SU-DHL-6 (cell line): ENCODE data around the gene WDR73.

Experiments
- CTCF ChIP-seq: fragments of 200-600 bp; sonication (generic); IDR thresholded peaks from one replicate; pipeline ENCODE4 v1.5.1; 2017; ENCODE audit warnings: antibody characterized with exemption, mild to moderate bottlenecking, low read length, moderate library complexity; ENCODE audit not compliant: insufficient read depth, poor library complexity, severe bottlenecking
- EZH2phosphoT487 ChIP-seq: fragments of 200-600 bp; sonication (generic), shearing (Covaris generic); conservative IDR thresholded peaks from 2 replicates; pipeline ENCODE4 v1.6.1; 2018; ENCODE audit warnings: mild to moderate bottlenecking, antibody characterized with exemption, low read length, moderate library complexity, mixed read lengths

DNA sequence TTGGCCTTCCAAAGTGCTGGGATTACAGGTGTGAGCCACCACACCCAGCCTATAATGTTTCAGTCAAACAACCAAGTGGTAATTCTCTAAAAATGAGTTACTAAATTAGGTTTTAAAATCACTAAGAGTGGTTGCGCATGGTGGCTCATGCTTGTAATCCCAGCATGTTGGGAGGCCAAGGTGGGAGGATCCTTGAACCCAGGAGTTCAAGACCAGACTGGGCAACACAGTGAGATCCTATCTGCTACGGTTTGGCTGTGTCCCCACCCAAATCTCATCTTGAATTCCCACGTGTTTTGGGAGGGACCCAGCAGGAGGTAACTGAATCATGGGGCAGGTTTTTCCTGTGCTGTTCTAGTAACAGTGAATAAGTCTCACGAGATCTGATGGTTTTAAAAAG, 35.8 kb upstream of the WDR73 start:
- TF ChIP-seq CTCF: no peak
- TF ChIP-seq EZH2phosphoT487: no peak
